NB4 (cell line): ENCODE measurements around the gene TTLL6.

Source experiments
- CTCF ChIP-seq: IDR thresholded peaks from one replicate; pipeline ENCODE4 v1.5.1; 2012; ENCODE audit warnings: low read depth, low read length
- POLR2A ChIP-seq: IDR thresholded peaks from 2 replicates; pipeline ENCODE4 v1.6.1; 2011; ENCODE audit warnings: mild to moderate bottlenecking; ENCODE audit not compliant: insufficient read length; ENCODE audit errors: extremely low read depth

DNA sequence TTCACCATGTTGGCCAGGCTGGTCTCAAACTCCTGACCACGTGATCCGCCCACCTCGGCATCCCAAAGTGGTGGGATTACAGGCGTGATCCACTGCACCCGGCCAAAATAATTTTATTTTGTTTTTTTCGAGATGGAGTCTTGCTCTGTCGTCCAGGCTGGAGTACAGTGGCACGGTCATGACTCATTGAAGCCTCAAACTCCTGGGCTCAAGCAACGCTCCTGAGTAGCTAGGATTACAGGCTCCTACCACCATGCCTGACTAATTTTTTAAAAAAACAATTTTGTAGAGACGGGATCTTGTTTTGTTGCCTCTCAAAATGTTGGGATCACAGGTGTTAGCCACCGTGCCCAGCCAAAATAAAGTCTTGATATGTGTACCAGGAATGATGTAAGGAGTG lies 2.4 kb upstream of the TTLL6 start:
- no peak for TF ChIP-seq POLR2A
- TF ChIP-seq CTCF = no peak
